Panc1 (cell line): ENCODE data around the gene FAM156B. TPM values are rescaled to one million over a fixed set of nuclear protein-coding genes. Genes with fewer than 3 reads are reported as not detected.
"Not testable (repeated sequence)": the region's sequence is repeated elsewhere in the genome, so short reads cannot be mapped to it uniquely, and the experiment has no call there.

Experiments used
- ATAC-seq: fragments of 200-7000 bp; cut with Tn5 transposase; 2 replicates; pipeline ENCODE4 v1.9.1; 2020; ENCODE audit warnings: mild to moderate bottlenecking, moderate library complexity
- BruUV-seq: library from RNA; stranded (reverse); fragments of 400-500 nt; replicated peaks from 2 replicates; lab custom pipeline; 2021; lab: Mats Ljungman, UMichigan
- CTCF ChIA-PET: fragments of 300-600 bp; sonication (Branson Sonifier 250); formaldehyde crosslinking; loops from one replicate; lab custom pipeline; 2022; ENCODE audit warnings: antibody characterized with exemption; lab: Charles Lee
- POLR2A ChIA-PET: fragments of 300-600 bp; sonication (Branson Sonifier 250); formaldehyde crosslinking; loops from one replicate; lab custom pipeline; 2022; ENCODE audit warnings: antibody characterized with exemption; lab: Charles Lee
- DNase-seq: peaks from one replicate; pipeline ENCODE4 v3.0.0-alpha.2; 2010; ENCODE audit warnings: low read depth, low spot score
- H3K27ac ChIP-seq: 2 replicates; pipeline ENCODE4 v1.5.1; 2011; ENCODE audit warnings: mild to moderate bottlenecking, low read length, inconsistent platforms
- H3K27me3 ChIP-seq: fragments of 200-500 bp; sonication (Bioruptor generic); 2 replicates; pipeline ENCODE4 v1.6.0; 2014; ENCODE audit warnings: low read length, inconsistent platforms; ENCODE audit not compliant: control insufficient read depth, insufficient read depth
- H3K36me3 ChIP-seq: fragments of 200-500 bp; sonication (Bioruptor generic); 2 replicates; pipeline ENCODE4 v1.5.1; 2014; ENCODE audit warnings: inconsistent platforms, mild to moderate bottlenecking, low read length, moderate library complexity; ENCODE audit not compliant: control insufficient read depth, insufficient read depth
- H3K4me1 ChIP-seq: 2 replicates; pipeline ENCODE4 v1.5.1; 2011; ENCODE audit warnings: inconsistent platforms, mild to moderate bottlenecking, low read length, moderate library complexity; ENCODE audit not compliant: control insufficient read depth, insufficient read depth
- H3K4me3 ChIP-seq, 2 experiments: 2 replicates each; pipeline ENCODE4 v1.5.1; 2011 to 2012; ENCODE audit warnings: low read depth in 2 of 2, low read length in 2 of 2, mild to moderate bottlenecking in 2 of 2, inconsistent platforms in 1 of 2, moderate library complexity in 1 of 2
- H3K9me3 ChIP-seq: fragments of 200-500 bp; sonication (Bioruptor generic); 2 replicates; pipeline ENCODE4 v1.5.1; 2014; ENCODE audit warnings: low read depth, mild to moderate bottlenecking, inconsistent platforms, low read length, moderate library complexity; ENCODE audit not compliant: control insufficient read depth, insufficient read depth
- POLR2AphosphoS5 ChIP-seq: IDR thresholded peaks from 2 replicates; pipeline ENCODE4 v1.6.1; 2012; ENCODE audit warnings: mild to moderate bottlenecking, low read depth, low read length, moderate library complexity
- SIN3A ChIP-seq: IDR thresholded peaks from 2 replicates; pipeline ENCODE4 v1.6.1; 2012; ENCODE audit warnings: low read depth, mild to moderate bottlenecking, low read length, moderate library complexity, borderline replicate concordance; ENCODE audit not compliant: insufficient read depth
- TCF7L2 ChIP-seq: IDR thresholded peaks from 2 replicates; pipeline ENCODE4 v1.6.1; 2011; ENCODE audit warnings: mild to moderate bottlenecking, low read depth, low read length, inconsistent platforms
- in situ Hi-C: cut with HindIII; loops from 2 replicates; pipeline ENCODE4 v1.10.0; 2016; ENCODE audit warnings: low sequenced_read_pairs, low pct_unique_long_range_greater_than_20kb
- intact Hi-C: fragments of 100-400 bp; cut with micrococcal nuclease; formaldehyde crosslinking; loops from one replicate; pipeline ENCODE4 v1.10.0; 2022; ENCODE audit not compliant: unreplicated experiment
- total RNA-seq: library from RNA; stranded (reverse); gene quantifications from one replicate; pipeline ENCODE4 v1.2.1, GENCODE V29; 2021; ENCODE audit not compliant: unreplicated experiment
- TF ChIP-seq, protein P1 (sequence below), 2 experiments: IDR thresholded peaks; 2 replicates each; pipeline ENCODE4 v1.6.1; 2011 to 2012; ENCODE audit warnings: low read depth in 2 of 2, control low read depth in 1 of 2, low read length in 1 of 2, mild to moderate bottlenecking in 1 of 2, moderate library complexity in 1 of 2; ENCODE audit not compliant: insufficient read depth in 1 of 2
- TF ChIP-seq, protein P2 (sequence below): fragments of 450-650 bp; IDR thresholded peaks from 2 replicates; pipeline ENCODE4 v1.5.1; 2017; ENCODE audit warnings: mild to moderate bottlenecking

The FAM156B gene
- total RNA-seq, 1 experiment from 2014 or later: 13.0 TPM

DNA sequence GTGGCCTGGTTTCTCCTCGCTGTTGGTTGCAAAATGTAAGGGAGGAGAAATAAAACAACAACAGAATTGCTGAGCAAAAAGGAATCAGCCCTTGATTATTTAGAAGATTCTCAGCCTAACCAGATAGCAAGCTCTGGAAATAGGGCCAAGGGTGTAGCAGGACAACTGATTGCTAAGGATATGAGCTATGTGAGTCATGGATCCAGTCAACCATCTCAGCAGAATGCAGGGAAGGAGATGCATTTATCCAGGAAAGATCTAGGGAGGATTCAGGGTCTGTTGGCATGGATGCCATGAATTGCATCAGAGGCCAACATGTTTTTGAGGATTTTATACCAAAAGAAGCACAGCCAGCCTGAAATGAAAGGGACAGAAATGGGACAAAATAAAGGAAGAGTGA is 27.1 kb upstream of the FAM156B start:
- H3K4me1 ChIP-seq: no peaks in the 10 kb centered on the region
- TF ChIP-seq TCF7L2 (no peak), SIN3A (no peak)
- TF ChIP-seq, protein P1, sequence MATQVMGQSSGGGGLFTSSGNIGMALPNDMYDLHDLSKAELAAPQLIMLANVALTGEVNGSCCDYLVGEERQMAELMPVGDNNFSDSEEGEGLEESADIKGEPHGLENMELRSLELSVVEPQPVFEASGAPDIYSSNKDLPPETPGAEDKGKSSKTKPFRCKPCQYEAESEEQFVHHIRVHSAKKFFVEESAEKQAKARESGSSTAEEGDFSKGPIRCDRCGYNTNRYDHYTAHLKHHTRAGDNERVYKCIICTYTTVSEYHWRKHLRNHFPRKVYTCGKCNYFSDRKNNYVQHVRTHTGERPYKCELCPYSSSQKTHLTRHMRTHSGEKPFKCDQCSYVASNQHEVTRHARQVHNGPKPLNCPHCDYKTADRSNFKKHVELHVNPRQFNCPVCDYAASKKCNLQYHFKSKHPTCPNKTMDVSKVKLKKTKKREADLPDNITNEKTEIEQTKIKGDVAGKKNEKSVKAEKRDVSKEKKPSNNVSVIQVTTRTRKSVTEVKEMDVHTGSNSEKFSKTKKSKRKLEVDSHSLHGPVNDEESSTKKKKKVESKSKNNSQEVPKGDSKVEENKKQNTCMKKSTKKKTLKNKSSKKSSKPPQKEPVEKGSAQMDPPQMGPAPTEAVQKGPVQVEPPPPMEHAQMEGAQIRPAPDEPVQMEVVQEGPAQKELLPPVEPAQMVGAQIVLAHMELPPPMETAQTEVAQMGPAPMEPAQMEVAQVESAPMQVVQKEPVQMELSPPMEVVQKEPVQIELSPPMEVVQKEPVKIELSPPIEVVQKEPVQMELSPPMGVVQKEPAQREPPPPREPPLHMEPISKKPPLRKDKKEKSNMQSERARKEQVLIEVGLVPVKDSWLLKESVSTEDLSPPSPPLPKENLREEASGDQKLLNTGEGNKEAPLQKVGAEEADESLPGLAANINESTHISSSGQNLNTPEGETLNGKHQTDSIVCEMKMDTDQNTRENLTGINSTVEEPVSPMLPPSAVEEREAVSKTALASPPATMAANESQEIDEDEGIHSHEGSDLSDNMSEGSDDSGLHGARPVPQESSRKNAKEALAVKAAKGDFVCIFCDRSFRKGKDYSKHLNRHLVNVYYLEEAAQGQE (IDR thresholded peaks at IDR 0.05; ENCODE audit: insufficient read depth in 1 of 2, low read depth in 2 of 2, low read length in 1 of 2): no peak
- TF ChIP-seq, protein P2, sequence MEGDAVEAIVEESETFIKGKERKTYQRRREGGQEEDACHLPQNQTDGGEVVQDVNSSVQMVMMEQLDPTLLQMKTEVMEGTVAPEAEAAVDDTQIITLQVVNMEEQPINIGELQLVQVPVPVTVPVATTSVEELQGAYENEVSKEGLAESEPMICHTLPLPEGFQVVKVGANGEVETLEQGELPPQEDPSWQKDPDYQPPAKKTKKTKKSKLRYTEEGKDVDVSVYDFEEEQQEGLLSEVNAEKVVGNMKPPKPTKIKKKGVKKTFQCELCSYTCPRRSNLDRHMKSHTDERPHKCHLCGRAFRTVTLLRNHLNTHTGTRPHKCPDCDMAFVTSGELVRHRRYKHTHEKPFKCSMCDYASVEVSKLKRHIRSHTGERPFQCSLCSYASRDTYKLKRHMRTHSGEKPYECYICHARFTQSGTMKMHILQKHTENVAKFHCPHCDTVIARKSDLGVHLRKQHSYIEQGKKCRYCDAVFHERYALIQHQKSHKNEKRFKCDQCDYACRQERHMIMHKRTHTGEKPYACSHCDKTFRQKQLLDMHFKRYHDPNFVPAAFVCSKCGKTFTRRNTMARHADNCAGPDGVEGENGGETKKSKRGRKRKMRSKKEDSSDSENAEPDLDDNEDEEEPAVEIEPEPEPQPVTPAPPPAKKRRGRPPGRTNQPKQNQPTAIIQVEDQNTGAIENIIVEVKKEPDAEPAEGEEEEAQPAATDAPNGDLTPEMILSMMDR: no peak
- ATAC-seq (no peak), DNase-seq (no peak)
- in situ Hi-C loops (no loop called here), intact Hi-C loops (no loop called here)
- ChIA-PET CTCF (no interaction called here), POLR2A (no interaction called here)
- H3K27ac ChIP-seq: no peak overlapping the region
- no peaks in the 10 kb centered on the region for H3K36me3 ChIP-seq
- no peaks in the 10 kb centered on the region for H3K9me3 ChIP-seq
- BruUV-seq: no TSS peak
- H3K27me3 ChIP-seq: no peaks in the 10 kb centered on the region
- no peak overlapping the region for H3K4me3 ChIP-seq

DNA sequence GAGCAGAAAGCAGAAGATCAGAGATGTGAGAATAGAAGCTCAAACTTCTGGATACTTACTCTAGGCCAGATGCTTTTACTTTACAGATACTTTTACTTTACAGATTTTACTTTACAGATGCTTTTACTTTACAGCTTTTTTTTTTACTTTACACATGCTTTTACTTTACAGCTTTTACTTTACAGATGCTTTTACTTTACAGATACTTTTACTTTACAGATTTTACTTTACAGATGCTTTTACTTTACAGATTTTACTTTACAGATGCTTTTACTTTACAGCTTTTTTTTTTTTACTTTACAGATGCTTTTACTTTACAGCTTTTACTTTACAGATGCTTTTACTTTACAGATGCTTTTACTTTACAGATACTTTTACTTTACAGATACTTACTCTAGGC is 23.3 kb upstream of the FAM156B start:
- H3K9me3 ChIP-seq, H3K36me3 ChIP-seq, POLR2A ChIA-PET, BruUV-seq, H3K27me3 ChIP-seq, intact Hi-C loops, ATAC-seq, H3K27ac ChIP-seq, H3K4me1 ChIP-seq, H3K4me3 ChIP-seq, DNase-seq, in situ Hi-C loops, CTCF ChIA-PET: not testable (repeated sequence)

DNA sequence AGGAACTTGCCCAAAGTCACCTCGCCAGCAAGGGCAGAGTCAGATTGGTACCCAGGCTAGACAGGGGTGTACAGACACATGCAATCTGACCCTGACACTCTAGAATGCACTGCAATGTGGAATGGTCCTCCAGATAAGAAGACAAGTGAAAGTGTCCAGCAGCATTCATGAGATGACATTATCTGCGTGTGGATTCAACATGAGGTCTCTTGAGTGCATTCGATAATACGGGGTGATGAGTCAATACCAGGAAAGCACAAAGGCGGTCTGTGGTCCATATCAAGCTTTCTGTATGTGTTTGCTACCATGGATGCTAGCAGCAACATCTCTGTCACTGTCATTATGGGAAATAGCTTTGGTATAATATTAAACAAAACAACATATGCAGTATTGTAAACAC is 22.5 kb upstream of the FAM156B start:
- Histone ChIP-seq H3K36me3 (no peaks in the 10 kb centered on the region), H3K4me1 (no peaks in the 10 kb centered on the region), H3K27ac (no peak overlapping the region), H3K27me3 (no peaks in the 10 kb centered on the region), H3K4me3 (no peak overlapping the region), H3K9me3 (no peaks in the 10 kb centered on the region)
- CTCF ChIA-PET: no interaction called here
- TF ChIP-seq SIN3A: no peak
- TF ChIP-seq, protein P1 (IDR thresholded peaks at IDR 0.05; ENCODE audit: insufficient read depth in 1 of 2, low read depth in 2 of 2, low read length in 1 of 2): no peak
- no peak for TF ChIP-seq POLR2AphosphoS5
- TF ChIP-seq TCF7L2: no peak
- TF ChIP-seq, protein P2: no peak
- intact Hi-C loops (no loop called here), in situ Hi-C loops (no loop called here)
- POLR2A ChIA-PET: no interaction called here
- ATAC-seq (no peak), DNase-seq (no peak)
- no TSS peak for BruUV-seq

DNA sequence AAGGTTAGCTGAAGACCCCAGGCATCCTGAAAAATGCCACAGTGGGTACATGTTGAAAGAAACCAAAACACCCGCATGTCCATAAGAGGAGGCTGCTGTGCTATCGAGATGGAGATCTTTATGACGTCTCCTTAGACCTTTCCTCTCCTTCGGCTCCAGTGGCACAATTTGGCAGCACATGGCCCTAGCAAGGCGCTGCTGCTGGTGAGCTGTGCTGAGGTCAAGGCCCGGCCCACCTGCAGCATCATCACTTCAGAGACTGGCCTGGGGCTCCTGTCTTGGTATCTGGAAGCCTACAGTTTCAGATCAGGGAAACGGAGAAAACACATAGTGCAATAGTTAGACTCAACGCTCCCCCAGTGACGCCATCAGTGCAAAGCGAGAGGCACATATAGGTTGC is 21.7 kb upstream of the FAM156B start:
- in situ Hi-C loops, DNase-seq, H3K36me3 ChIP-seq, ATAC-seq, intact Hi-C loops, H3K4me1 ChIP-seq, CTCF ChIA-PET, BruUV-seq, H3K9me3 ChIP-seq, H3K27me3 ChIP-seq, H3K27ac ChIP-seq, POLR2A ChIA-PET, H3K4me3 ChIP-seq: not testable (repeated sequence)
